ENCODE measurements around the gene STYK1.

STYK1 gene, protein sequence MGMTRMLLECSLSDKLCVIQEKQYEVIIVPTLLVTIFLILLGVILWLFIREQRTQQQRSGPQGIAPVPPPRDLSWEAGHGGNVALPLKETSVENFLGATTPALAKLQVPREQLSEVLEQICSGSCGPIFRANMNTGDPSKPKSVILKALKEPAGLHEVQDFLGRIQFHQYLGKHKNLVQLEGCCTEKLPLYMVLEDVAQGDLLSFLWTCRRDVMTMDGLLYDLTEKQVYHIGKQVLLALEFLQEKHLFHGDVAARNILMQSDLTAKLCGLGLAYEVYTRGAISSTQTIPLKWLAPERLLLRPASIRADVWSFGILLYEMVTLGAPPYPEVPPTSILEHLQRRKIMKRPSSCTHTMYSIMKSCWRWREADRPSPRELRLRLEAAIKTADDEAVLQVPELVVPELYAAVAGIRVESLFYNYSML

DNA sequence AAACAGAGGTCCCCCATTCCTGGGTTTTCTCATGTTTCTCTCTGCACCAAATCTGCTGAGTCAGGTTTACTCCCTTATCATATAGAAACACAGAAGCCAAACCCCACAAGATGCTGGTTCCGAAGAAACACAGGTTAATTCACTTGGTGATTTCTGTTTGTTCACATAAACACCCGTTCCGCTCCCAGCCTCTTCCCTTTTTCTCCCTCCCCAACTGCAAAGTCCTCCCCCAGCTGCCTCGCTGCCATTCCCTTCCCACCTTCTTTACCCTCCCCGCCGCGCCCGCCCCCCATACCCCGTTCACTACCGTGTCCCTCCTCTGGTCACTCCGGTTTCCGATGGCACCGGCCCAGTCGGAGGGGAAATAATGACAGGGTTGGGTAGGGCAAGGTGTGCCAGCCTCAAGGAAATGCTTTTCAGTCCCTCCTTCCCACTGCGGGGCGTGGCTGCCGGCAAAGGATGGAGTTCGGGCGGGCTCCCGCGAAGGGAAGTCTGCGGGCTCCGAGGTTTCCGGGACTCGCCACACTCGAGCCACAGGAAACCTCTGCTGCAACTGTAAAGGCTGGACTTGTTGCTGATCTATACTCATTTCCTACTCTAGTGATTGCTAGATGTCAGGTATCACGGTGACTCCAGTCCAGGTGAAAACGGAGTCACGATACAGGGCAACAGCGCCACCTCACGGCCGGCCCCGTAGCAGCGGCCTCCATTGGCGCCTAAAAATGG, at the start of gene STYK1:
Gene STYK1, minus strand, starts transcription at position 394 of the 726 bp plus-strand sequence. CDS start 39,434 bp downstream, outside the sequence.
- peak; percentile 69 for DNase-seq (ENCODE audit: low read depth)

DNA sequence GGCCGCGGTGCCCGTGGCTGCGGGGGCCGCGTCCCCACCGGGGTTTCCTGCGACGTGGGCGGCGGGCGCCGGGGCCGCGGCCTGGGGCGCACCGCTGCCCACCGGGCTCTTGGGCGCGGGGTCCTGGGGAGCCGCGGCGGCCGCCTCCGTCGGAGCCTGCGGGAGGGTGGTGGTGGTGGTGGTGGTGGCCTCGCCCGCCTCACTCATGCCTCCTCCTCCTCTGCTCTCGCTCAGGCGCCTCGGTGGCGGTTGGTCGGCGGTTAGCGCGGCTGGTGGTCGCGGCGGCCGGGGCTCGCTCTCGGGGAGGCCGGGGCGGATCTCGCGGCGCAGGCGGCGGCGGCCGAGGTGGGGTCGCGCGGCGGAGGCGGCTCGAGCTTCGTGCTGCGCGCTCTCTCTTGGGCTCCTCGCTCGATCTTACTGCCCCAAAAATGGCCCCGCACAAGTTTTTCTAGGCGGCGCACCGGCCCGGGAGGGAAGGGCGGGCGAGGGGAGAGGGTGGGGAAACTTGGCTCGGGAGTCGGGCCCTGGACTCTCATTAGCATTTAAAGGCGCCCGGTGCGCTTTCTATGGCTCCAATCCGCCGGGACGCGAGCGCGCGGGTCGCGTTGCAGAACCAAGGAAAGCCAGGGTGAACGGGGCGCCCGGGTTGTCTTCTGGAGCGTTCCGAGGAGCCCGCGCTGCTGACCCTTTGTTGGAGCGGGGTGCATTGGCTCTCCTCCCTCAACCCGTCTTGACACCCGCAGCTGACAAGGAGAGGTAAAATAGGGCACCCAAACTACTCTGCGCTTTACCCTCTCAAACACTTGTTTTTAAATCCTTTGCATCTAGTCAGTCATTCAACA, 49.3 kb upstream of the STYK1 start, which contains the start of gene YBX3:
Gene YBX3, minus strand, starts transcription at position 419 of the 842 bp plus-strand sequence. Its CDS starts 212 bp downstream, at position 207.
- DNase-seq (ENCODE audit: low read depth), result peak; percentile 20

DNA sequence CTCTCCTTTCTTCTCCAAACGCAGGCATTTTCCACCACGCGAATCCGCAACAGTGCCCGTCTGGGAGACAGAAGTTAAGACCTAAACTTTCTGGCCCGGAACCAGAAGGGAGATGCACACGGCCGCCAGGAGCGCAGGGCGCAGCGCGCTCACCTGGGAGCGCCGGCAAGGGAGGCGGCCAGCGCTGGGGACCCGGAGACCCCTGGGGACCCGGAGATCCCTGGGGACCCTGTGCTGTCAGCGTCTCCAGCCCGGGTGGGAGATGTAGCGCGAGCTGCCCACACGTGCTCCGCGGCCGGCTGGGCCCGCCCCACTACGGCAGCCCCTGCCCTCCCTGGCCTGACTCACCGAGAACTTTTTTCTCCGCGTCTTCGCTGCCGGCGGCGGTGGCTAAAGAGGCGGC, 48.7 kb upstream of the STYK1 start:
- peak; percentile 9 for DNase-seq (ENCODE audit: low read depth)

DNA sequence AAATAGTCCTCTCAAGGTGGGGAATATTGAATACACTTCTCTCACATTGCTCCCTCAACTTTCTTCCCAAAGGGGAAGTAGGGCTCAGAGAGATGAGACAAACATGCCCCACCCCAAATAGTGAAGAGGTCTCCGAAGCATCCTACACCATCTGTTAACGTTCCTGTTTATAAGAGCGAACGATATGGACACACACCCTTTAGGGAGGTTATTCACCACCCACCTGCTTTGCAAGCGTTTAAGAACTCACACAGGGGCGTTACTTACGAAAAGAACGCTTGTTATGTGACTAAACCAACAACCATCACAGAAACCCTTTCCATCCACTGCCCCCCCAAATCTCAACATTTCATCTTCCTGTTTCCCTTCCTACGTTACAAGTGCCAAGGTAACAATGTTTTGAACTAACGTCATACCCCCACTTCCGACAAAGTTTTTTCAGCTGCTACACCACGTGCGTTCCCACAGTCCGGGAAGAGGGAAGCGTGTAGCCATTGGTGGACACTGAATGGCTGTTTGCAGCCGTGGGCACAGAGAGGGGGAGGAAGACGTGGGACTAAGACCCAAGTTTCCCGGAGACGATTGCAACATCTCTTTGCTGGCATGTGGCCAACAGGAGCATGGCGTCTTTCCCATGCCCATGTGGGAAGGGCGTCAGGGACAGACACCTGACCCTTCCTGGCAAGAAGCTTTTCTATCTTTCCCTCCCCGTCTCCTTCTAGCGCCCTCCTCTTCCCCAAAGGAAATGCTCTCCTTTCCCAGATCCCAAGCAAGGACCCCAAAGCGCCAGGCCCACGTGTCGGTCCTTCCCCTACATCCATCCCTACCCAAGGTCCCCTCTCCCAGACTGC, 48.0 kb upstream of the STYK1 start:
- peak; percentile 59 for DNase-seq (ENCODE audit: low read depth)

DNA sequence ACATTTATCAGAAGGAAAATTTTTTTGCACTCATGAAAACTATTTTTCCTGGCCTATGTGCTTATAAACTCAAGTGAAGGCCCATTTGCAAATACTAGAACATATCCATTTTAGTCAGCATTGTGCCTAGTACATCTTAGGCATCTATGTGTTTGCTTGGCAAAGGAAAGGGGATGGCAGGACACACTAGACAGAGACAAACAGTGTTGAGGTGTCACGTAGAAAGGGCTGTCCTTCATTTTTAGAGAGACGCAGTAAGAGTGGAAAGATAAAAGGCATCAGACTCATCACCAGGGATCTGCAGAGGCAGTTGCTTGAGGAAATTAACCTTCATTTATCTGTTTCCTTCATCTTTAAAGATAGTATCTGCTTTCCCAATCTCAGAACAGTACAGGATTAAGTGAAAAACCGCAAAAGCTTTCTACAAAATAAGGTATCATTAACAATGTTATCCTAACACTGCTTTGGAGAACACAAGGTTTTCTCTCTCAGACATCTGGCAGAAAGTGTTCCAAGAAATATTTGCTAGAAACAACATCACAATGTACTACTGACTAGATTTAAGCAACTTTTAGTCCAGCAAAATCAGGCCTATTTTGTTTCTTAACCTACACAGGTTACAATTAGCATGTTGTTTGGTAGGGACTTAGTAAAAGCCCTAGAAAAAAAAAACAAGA, 47.3 kb upstream of the STYK1 start:
- DNase-seq (ENCODE audit: low read depth), result no peak

DNA sequence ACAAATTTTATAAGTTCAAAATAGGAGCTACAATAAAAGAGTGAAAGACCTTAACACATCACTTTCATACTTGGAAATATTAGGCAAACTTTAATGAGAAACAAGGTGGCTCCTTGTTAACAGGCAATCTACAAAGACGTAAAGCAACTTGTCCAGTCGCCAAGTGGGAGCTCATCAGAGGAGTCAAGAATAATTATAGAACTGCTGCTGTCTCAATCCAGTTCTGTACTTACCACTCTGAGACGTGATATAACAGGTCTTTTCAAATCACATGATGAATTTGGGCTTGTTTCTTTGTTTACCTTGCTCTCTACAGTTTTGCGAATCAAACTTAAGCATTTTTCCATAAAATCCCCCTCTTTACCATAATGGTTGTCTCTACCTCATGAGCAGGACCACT, 45.6 kb upstream of the STYK1 start:
- DNase-seq (ENCODE audit: low read depth), result no peak

DNA sequence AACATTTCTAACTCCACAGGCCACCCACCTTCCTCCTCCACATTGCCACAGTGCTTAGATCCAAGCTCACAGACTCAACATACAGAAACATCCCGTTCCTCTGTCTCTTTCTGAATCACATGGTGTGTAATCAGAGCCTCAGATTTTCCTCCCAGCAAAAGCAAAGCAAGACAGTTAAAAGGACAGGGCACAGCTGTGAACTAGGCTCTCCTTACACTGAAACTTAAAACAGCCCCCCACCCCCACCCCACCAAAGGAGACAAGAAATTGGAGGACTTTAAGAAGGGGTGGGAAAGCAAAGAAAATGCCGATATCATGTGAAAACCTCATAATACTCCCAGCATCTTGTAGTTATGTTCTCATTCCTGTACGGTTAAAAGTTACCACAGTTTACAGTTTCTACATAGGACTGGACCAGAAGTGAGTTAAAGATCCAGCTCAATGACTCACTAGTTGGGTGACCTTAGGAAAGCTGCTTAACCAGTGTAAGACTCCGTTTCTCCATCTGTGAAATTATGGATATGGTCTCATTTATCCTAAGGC, 44.5 kb upstream of the STYK1 start:
- no peak for DNase-seq (ENCODE audit: low read depth)

DNA sequence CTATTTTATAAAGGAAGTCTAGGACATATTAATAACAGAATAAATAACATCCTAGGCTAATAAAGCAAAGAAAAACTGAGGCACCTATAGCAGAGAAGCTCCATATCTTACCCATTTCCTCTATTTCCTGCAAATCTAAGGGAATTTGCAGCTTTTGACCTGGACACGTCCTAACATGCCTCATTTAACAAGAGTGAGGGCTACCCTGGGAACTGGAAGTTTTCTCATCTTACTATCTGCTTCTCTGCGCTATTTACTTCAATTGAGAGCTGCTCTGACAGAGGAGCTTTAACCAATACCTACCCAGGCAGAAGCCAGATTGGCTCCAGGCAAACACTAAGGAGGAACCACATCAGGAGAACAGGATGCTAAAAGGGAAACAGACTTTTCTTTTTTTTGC, 43.6 kb upstream of the STYK1 start:
- DNase-seq (ENCODE audit: low read depth), result no peak

DNA sequence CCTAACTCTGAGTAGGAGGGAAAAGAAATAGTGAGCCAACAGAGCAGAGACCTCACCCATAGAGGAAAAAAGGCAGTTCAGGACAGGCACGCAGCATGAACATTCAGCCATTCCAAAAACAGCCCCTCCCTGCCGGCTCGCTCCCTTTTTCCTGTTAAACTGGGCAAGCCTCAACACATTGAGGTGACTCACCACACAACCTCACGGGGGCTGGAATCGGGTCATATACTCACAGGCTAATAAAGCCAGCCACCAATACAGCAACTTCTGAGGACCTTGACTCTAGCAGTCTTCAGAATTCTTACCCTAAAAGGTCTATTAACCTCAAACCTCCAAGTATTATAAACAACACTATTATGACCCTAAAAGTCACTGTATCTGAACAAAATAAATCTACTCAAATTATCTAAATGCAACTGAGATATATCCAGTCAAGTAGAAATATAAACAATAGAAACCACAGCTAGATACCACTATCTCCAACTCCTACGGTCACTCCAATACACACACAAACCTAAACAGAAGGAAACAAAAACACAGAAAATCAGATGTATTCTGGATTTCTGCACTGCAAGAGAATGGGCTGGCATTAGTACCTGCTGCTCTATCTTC, 43.0 kb upstream of the STYK1 start:
- DNase-seq (ENCODE audit: low read depth), result no peak

DNA sequence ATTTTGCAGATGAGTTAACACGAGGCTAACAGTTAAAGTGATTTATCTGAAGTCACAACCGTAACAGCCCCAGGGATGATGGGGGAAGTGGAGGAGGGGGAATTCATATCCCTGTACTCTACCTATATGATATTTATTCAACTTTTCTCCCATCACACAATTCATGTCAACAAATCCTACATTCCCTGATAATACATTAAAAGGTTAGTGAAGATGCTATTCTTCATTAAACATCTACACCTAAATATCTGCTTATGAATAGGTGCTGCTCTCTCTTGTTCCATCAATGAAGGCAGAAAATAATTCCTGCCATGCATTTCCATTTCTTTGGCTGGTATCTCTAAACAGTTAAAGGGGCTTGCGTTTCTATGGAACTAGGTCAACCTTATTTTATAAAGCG, 42.4 kb upstream of the STYK1 start:
- no peak for DNase-seq (ENCODE audit: low read depth)

DNA sequence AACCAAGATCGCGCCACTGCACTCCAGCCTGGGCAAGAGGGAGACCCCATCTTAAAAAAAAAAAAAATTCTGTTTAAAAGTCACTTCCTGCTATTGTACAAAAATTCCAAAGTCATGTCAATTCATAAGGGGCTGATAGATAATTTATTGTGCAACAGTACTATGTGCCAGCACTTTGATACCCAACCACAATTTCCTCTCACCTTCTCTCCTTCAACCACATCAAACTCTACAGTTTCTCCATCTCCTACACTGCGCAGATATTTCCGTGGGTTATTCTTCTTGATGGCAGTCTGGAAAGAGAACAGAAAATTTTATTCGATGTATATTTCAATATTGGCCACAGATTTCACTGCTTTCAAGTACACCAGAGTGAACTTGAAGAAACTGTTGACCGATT, 41.6 kb upstream of the STYK1 start:
- no peak for DNase-seq (ENCODE audit: low read depth)

DNA sequence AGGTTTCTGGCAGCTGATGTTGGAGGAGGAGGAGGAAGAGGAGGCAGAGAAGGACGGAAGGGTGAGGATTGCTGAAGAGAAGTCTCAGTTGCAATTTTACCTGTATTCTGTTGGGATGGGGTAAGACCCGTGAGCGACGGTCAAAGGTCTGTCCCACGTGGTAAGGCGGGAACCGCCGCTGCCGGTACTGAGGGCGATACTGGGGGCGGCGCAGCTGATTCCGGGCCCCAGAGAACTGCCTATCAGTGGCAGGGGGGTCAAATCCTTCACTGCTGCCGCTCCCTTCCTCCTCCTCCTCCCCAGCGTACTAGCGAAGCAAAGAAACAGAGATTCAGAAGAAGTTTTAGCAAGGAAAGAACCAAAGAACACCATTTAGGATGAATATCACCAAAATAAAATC, 36.0 kb upstream of the STYK1 start:
- no peak for DNase-seq (ENCODE audit: low read depth)

DNA sequence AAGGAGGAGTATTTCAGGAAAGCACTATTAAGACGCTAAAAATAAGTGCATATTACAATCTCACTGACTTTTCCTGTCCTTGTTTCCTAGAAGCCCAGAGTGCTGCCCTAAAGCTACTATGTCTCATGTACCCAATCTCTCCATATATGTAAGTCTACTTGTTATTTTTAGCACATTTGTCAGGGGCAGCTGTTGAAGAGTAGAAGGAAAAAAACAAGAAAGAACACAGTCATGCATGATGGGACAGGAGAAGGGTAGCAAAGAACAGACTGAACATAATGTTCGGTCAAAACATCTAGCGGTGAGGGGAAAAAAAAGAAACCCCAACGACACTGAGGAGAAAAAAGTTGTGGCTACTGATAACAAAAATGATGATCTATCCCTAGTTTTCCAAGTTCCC, 35.0 kb upstream of the STYK1 start:
- no peak for DNase-seq (ENCODE audit: low read depth)

DNA sequence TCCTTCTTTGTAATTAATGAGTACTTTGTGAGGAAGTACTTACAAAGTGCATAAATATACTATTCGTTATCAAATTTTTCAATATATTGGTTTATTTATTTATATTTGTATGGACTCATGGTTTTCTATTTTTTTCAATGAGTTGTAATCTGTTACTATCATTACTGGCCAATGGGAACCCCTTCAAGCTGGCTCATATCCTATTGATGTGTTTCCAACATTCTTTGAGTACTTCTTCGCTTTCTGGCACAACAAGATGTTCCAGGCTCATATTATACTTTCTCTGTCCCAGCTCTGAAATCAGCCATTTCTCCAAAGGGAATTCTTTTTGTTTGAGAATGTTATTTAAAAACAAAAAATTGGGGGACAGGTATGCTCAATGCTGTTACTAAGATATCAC, 31.8 kb upstream of the STYK1 start:
- DNase-seq (ENCODE audit: low read depth), result no peak

DNA sequence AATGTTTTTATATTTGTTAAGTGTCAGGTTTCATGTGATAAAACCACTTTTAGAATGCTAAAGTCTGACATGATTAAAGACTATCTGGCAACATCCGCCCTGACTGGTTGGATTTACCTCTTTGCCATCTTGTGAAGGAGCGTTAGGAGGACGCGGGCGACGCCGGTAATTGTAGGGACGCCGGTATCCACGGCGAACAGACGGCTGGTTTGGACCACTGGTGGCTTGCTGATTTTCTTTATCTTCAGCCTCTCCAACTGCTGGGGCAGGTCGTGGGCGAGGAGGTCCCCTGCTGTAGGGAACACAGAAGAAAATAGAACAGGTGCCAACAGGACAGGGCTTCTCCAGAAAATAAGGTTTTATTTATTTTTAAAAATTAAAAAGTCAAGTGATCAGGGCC, 28.0 kb upstream of the STYK1 start:
- DNase-seq (ENCODE audit: low read depth), result no peak

DNA sequence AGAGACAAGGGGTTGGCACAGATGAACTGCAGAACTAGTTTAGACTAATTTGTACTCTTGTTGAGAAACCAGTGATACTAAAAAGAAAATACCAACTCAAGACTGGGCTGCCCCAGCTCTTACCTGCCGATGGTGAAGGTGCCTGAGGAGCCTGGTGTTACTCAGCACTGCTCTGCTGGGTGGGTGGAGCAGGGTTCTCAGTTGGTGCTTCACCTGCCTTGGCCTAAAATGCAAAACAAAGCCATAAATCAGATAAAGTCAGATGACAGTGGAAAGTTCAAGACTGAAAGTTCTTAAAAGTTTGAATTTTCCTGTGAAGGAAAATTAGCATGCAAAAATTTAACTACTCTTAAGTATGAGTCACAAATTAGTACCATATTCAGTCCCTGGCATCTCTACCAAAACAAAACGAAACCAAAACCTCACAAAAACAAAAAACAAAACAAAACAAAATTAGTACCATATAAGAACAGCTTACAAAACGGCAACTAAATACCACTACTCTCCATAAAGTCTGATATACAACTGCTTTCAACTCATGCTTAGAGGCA, 27.4 kb upstream of the STYK1 start:
- no peak for DNase-seq (ENCODE audit: low read depth)

DNA sequence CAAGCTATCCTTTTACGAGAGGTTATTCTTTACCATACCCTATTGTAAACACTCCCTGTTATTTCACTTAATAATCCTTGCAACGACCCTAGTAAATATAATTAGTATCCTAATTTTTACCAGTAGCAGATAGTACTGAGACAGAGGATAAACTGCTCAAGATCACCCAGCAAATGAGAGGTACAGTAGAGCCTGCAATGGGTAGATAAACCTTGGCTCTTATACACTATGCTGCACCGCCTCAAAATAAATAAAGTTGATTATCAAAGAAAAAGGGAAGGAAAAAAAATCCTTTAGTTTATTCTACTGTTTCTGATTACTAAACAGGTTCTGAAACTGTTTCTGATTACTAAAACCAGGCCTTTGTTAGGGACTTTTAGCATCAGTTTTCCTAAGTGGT, 26.7 kb upstream of the STYK1 start:
- no peak for DNase-seq (ENCODE audit: low read depth)

DNA sequence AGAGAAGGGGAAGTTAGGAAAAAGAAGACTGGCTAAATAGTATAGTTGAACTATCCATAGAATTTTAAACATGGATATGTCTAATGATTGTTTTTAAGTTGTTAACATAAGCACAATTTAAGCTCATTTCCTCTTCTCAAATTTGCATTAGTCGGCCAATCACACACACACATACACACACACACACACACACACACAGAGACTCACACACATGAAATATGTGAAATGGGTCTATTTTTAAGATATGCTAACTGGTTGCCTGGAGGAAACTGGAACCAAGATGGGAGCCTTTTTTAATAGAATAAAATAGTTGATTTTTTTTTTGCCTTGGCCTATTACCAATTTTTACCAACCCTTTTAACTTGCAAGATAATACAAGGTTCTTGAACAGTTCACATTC, 24.0 kb upstream of the STYK1 start:
- no peak for DNase-seq (ENCODE audit: low read depth)

DNA sequence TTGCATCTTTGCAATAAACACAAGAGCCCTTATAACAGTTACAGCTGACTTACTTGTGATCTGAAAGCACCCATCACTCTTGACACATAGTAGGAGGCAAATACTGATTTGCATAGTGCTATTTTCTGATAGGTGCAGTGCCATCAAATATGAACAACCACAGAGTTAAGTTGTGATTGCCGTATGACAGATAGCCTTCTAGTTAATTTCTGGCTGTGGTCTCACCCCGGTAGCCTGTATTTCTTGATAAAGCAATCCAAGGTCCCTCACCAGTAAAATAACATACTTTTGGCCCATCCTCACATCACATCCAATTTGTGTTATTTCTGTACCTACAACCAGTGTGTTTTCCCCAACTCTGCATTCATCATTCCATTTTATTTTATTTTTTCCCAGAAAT, 23.3 kb upstream of the STYK1 start:
- DNase-seq (ENCODE audit: low read depth), result no peak

DNA sequence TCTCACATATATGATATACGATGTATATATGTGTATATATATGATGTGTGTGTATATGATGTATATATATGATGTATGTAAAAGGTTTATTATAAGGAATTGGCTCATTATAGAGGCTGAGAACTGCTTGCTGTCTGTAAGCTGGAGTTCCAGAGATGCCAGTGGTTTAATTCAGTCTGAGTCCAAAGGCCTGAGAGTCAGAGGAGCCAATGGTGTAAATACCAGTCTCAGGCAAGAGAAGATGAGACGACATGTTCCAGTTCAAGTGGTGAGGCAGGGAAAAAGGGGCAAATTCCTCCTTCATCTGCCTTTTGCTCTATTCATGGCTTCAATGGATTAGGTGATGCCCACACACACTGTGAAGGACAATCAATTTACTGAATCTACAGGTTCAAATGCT, 17.1 kb upstream of the STYK1 start:
- no peak for DNase-seq (ENCODE audit: low read depth)

Data from CMK (cell line).